NB4 (cell line): ENCODE data around the gene TMPRSS7.
A peak's percentile ranks its signal among the peaks of the same experiment; 100 is the strongest.

Source experiments
- DNase-seq: peaks from one replicate; pipeline ENCODE4 v3.0.0; 2010; ENCODE audit warnings: low read depth
- H3K4me3 ChIP-seq: one replicate; pipeline ENCODE4 v1.5.1; 2011; ENCODE audit warnings: mild to moderate bottlenecking, low read depth, low read length, moderate library complexity
- CTCF ChIP-seq: IDR thresholded peaks from one replicate; pipeline ENCODE4 v1.5.1; 2012; ENCODE audit warnings: low read depth, low read length
- MYC ChIP-seq: IDR thresholded peaks from 2 replicates; pipeline ENCODE4 v1.6.1; 2011; ENCODE audit warnings: low read depth, low read length
- POLR2A ChIP-seq: IDR thresholded peaks from 2 replicates; pipeline ENCODE4 v1.6.1; 2011; ENCODE audit warnings: mild to moderate bottlenecking; ENCODE audit not compliant: insufficient read length; ENCODE audit errors: extremely low read depth
- TF ChIP-seq, protein P1 (sequence below): IDR thresholded peaks from 2 replicates; pipeline ENCODE4 v1.6.1; 2011; ENCODE audit warnings: low read depth, low read length

Gene TMPRSS7, protein sequence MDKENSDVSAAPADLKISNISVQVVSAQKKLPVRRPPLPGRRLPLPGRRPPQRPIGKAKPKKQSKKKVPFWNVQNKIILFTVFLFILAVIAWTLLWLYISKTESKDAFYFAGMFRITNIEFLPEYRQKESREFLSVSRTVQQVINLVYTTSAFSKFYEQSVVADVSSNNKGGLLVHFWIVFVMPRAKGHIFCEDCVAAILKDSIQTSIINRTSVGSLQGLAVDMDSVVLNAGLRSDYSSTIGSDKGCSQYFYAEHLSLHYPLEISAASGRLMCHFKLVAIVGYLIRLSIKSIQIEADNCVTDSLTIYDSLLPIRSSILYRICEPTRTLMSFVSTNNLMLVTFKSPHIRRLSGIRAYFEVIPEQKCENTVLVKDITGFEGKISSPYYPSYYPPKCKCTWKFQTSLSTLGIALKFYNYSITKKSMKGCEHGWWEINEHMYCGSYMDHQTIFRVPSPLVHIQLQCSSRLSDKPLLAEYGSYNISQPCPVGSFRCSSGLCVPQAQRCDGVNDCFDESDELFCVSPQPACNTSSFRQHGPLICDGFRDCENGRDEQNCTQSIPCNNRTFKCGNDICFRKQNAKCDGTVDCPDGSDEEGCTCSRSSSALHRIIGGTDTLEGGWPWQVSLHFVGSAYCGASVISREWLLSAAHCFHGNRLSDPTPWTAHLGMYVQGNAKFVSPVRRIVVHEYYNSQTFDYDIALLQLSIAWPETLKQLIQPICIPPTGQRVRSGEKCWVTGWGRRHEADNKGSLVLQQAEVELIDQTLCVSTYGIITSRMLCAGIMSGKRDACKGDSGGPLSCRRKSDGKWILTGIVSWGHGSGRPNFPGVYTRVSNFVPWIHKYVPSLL

DNA sequence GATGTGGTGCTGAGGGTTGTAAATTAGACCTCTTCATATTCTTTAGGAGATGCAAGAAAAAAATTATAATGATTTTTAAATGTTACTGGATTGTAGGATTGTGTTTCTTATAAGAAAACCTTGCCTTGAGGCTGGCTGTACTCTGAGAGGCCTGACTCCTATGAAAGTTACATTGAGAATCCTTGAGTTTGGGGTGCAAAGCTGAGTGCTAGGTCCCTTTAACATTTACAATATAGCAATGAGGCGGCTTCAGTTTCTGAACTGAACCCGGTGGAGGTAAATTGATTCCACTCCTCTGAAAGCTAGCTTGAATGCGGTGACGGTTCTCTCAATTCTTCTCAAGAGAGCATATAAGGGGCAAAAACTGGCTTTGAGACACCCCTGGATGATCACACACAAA is at the start of gene TMPRSS7:
Gene TMPRSS7 (plus strand): TSS at position 301 of the 400 bp plus-strand sequence. CDS start 110 bp downstream, outside the sequence.
- TF ChIP-seq CTCF (no peak), MYC (no peak), POLR2A (no peak)
- TF ChIP-seq, protein P1, sequence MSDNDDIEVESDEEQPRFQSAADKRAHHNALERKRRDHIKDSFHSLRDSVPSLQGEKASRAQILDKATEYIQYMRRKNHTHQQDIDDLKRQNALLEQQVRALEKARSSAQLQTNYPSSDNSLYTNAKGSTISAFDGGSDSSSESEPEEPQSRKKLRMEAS, result no peak
- no peak within 1 kb of the TSS for H3K4me3 ChIP-seq
- DNase-seq, result no peak

DNA sequence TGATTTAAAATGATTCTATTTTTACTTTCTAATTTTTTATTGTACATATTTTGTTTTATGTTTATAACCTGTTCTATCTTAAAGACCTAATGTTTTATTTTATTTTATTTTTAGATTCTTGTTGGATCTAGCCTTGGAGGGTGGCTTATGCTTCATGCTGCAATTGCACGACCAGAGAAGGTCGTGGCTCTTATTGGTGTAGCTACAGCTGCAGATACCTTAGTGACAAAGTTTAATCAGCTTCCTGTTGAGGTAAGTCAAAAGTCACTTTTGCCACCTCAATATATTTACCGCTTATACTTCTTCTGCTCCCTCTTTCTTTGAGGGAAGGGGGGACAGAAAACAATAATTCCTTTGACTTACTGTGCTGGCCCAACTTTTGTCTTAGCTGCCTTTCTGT is 47.7 kb upstream of the TMPRSS7 start:
- no peak for DNase-seq
- no peak overlapping the region for H3K4me3 ChIP-seq
- TF ChIP-seq POLR2A (no peak), MYC (no peak), CTCF (no peak)
- TF ChIP-seq, protein P1, result no peak

- TF ChIP-seq CTCF, result peak; percentile 61
- TF ChIP-seq, protein P1, result no peak
- peak; percentile 62 for DNase-seq
- no peak overlapping the region for H3K4me3 ChIP-seq
These were observed 45.4 kb upstream of the TMPRSS7 start for GRCh38 chr3:111989061-111989678.

DNA sequence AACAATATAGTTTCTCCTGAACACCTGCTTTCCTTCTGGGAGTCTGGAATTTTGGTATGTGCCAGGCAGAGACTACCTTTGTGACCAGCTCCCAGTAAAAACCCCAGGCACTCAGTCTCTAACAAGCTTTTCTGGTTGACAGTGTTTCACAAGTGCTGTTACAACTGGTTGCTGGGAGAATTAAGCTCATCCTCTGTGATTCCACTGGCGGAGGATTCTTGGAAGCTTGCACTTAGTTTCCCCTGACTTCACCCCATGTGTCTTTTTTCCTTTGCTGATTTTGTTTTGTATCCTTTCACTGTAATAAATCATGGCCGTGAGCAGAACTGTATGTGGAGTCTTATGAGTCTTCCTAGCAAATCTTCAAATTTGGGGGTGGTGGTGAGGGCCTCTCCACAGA is 41.5 kb upstream of the TMPRSS7 start:
- H3K4me3 ChIP-seq, result no peak overlapping the region
- TF ChIP-seq MYC (no peak), POLR2A (no peak), CTCF (no peak)
- TF ChIP-seq, protein P1, result no peak
- no peak for DNase-seq

DNA sequence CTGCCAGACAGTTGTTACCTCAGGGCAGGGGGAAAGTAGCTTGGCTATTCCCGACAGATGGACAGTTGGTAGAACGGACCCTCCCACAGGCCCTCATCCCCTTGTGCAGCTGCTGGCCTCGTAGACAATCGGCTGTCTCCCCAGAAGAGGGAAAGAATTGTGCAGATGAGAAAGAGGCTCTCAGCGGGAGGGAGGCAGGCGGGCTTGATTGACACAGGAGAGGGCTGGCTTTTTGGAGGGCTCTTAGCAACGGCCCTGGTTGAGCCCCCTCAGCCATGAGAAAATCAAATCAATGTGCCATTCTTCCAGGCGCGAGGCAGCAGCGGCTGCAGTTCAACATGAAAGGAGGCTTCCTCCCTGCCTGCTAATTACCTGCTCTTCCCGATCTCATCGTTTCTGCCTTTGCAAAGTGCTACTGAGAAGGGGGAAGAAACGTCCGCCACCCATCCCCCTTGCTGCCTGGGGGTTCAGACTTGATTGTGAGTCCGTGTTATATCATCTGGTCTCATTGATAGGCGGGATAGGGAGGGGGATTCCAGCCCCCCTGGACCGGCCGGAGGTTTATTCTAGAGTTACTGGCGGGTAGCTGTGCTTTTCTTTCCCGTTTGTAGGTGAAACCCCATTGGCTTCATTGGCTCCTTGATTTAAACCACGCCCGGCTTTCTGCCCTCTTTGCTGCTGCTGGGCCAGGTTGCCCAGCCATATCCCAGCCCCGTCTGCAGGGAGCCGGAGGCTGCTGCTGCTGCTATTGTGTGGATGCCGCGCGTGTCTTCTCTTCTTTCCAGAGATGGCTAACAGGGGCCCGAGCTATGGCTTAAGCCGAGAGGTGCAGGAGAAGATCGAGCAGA is 35.7 kb upstream of the TMPRSS7 start, which contains the start of gene TAGLN3:
Gene TAGLN3 (plus strand): TSS at position 287 of the 848 bp plus-strand sequence. CDS start 501 bp downstream, at position 788.
- no peak within 1 kb of the TSS for H3K4me3 ChIP-seq
- no peak for DNase-seq
- TF ChIP-seq, protein P1, result no peak
- TF ChIP-seq POLR2A (no peak), MYC (no peak), CTCF (no peak)
